ENCODE data around the gene PNRC2. TPM values are rescaled to one million over a fixed set of nuclear protein-coding genes. Genes with fewer than 3 reads are reported as not detected.
A peak's percentile ranks its signal among the peaks of the same experiment; 100 is the strongest.

PNRC2 gene
- total and polyA plus RNA-seq, 2 of the 13 experiments (the other 11 are each of a cell fraction or from before 2014, with no cell fraction given): 74.9 to 97.5 TPM

DNA sequence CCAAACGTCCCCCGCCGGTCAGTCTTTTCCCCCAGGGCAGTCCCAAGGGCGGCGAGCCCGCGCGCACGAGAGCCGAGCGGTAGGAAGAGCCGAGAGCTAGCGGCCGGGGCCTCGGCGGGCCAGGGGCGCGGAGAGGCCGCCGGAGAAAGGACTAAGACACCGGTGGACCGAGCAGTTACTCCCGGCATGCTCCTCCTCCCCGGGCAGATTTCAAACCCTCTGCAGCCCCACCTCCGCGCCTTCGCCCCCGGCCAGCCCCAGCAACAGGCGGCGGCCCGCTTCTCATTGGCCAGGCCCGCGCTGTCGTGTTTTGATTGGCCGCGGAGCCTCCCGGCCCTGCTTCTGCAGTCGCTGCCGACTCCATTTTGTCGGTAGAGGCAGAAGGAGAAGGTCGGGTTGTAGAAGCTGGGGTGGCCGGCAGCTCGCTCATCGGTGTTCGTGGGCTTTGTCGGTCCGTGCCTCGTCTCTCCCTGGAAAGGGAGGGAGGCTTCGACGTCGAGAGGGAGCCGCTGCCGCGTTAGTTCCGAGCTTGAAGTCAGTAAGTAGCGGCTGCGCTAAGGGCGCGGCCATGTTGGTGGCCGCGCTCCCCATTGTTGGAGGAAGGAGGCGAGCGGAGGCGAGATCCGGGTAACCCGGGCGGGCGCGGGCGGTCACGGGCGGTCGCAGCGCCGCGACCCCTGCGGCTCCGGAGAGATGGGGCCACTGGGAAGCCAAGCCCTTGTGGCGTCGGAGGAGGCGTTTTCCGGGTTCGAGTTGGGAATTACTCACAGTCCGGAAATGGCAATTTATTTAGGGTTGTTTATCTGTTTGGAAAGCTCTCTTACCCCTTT is at the start of gene PNRC2 (continued):
- TF ChIP-seq, protein P1, sequence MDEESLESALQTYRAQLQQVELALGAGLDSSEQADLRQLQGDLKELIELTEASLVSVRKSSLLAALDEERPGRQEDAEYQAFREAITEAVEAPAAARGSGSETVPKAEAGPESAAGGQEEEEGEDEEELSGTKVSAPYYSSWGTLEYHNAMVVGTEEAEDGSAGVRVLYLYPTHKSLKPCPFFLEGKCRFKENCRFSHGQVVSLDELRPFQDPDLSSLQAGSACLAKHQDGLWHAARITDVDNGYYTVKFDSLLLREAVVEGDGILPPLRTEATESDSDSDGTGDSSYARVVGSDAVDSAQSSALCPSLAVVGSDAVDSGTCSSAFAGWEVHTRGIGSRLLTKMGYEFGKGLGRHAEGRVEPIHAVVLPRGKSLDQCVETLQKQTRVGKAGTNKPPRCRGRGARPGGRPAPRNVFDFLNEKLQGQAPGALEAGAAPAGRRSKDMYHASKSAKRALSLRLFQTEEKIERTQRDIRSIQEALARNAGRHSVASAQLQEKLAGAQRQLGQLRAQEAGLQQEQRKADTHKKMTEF (CRISPR knock-in tag; IDR thresholded peaks at IDR 0.05): peak; percentile 90
- no peak for TF ChIP-seq ATRX (CRISPR knock-in tag; IDR thresholded peaks at IDR 0.05; ENCODE audit: borderline replicate concordance)
- TF ChIP-seq ZNF383 (CRISPR knock-in tag; IDR thresholded peaks at IDR 0.05; ENCODE audit: borderline replicate concordance): 0 out of 2 replicates have a peak, but pooled peaks have one; percentile 83
- TF ChIP-seq, protein P2, sequence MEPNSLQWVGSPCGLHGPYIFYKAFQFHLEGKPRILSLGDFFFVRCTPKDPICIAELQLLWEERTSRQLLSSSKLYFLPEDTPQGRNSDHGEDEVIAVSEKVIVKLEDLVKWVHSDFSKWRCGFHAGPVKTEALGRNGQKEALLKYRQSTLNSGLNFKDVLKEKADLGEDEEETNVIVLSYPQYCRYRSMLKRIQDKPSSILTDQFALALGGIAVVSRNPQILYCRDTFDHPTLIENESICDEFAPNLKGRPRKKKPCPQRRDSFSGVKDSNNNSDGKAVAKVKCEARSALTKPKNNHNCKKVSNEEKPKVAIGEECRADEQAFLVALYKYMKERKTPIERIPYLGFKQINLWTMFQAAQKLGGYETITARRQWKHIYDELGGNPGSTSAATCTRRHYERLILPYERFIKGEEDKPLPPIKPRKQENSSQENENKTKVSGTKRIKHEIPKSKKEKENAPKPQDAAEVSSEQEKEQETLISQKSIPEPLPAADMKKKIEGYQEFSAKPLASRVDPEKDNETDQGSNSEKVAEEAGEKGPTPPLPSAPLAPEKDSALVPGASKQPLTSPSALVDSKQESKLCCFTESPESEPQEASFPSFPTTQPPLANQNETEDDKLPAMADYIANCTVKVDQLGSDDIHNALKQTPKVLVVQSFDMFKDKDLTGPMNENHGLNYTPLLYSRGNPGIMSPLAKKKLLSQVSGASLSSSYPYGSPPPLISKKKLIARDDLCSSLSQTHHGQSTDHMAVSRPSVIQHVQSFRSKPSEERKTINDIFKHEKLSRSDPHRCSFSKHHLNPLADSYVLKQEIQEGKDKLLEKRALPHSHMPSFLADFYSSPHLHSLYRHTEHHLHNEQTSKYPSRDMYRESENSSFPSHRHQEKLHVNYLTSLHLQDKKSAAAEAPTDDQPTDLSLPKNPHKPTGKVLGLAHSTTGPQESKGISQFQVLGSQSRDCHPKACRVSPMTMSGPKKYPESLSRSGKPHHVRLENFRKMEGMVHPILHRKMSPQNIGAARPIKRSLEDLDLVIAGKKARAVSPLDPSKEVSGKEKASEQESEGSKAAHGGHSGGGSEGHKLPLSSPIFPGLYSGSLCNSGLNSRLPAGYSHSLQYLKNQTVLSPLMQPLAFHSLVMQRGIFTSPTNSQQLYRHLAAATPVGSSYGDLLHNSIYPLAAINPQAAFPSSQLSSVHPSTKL (CRISPR knock-in tag; IDR thresholded peaks at IDR 0.05): no peak; the same call in 1 of the 2 replicates
- no peak for TF ChIP-seq ARNT (IDR thresholded peaks at IDR 0.05)
- no peak for TF ChIP-seq ESRRA (CRISPR knock-in tag; IDR thresholded peaks at IDR 0.05; ENCODE audit: low read depth)
- TF ChIP-seq, protein P3, sequence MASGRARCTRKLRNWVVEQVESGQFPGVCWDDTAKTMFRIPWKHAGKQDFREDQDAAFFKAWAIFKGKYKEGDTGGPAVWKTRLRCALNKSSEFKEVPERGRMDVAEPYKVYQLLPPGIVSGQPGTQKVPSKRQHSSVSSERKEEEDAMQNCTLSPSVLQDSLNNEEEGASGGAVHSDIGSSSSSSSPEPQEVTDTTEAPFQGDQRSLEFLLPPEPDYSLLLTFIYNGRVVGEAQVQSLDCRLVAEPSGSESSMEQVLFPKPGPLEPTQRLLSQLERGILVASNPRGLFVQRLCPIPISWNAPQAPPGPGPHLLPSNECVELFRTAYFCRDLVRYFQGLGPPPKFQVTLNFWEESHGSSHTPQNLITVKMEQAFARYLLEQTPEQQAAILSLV (CRISPR knock-in tag; IDR thresholded peaks at IDR 0.05; ENCODE audit: borderline replicate concordance): no peak
- TF ChIP-seq JARID2 (CRISPR knock-in tag; IDR thresholded peaks at IDR 0.05; ENCODE audit: insufficient replicate concordance): peak; percentile 92
- TF ChIP-seq SMYD3 (CRISPR knock-in tag; IDR thresholded peaks at IDR 0.05): 0 out of 2 replicates have a peak, but pooled peaks have one; percentile 67
- TF ChIP-seq ZNF501 (CRISPR knock-in tag; IDR thresholded peaks at IDR 0.05): peak; percentile 91
- TF ChIP-seq, protein P4, sequence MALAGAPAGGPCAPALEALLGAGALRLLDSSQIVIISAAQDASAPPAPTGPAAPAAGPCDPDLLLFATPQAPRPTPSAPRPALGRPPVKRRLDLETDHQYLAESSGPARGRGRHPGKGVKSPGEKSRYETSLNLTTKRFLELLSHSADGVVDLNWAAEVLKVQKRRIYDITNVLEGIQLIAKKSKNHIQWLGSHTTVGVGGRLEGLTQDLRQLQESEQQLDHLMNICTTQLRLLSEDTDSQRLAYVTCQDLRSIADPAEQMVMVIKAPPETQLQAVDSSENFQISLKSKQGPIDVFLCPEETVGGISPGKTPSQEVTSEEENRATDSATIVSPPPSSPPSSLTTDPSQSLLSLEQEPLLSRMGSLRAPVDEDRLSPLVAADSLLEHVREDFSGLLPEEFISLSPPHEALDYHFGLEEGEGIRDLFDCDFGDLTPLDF (CRISPR knock-in tag; IDR thresholded peaks at IDR 0.05): peak; percentile 87
- TF ChIP-seq, protein P5, sequence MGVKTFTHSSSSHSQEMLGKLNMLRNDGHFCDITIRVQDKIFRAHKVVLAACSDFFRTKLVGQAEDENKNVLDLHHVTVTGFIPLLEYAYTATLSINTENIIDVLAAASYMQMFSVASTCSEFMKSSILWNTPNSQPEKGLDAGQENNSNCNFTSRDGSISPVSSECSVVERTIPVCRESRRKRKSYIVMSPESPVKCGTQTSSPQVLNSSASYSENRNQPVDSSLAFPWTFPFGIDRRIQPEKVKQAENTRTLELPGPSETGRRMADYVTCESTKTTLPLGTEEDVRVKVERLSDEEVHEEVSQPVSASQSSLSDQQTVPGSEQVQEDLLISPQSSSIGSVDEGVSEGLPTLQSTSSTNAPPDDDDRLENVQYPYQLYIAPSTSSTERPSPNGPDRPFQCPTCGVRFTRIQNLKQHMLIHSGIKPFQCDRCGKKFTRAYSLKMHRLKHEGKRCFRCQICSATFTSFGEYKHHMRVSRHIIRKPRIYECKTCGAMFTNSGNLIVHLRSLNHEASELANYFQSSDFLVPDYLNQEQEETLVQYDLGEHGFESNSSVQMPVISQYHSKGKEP (CRISPR knock-in tag; IDR thresholded peaks at IDR 0.05): no peak
- TF ChIP-seq MAFG (CRISPR knock-in tag; IDR thresholded peaks at IDR 0.05): no peak
- no peak; the same call in 1 of the 2 replicates for TF ChIP-seq ZNF709 (CRISPR knock-in tag; IDR thresholded peaks at IDR 0.05)
- TF ChIP-seq DPF2 (CRISPR knock-in tag; IDR thresholded peaks at IDR 0.05; ENCODE audit: borderline replicate concordance, low read depth): no peak
- peak; percentile 31; the same call in 1 of the 2 replicates for TF ChIP-seq ZFP37 (CRISPR knock-in tag; IDR thresholded peaks at IDR 0.05; ENCODE audit: borderline replicate concordance)
- 0 out of 2 replicates have a peak, but pooled peaks have one; percentile 33 for TF ChIP-seq MED13 (CRISPR knock-in tag; IDR thresholded peaks at IDR 0.05)
